ENCODE data around the gene GPR151.
"Not testable (repeated sequence)": the region's sequence is repeated elsewhere in the genome, so short reads cannot be mapped to it uniquely, and the experiment has no call there.

The GPR151 gene

GRCh38 chr5:146516151-146516475 lies at the start of gene GPR151:
TSS of gene GPR151 (minus strand) at chr5:146516190. CDS start at chr5:146516113, 77 bp downstream.
- H3K9ac ChIP-seq (ENCODE audit: low read length), result no peak within 1 kb of the TSS
- H3K4me1 ChIP-seq (ENCODE audit: control insufficient read depth, insufficient read depth, low read length), result no peaks in the 10 kb centered on the region
- H3K27me3 ChIP-seq (ENCODE audit: control insufficient read depth, insufficient read depth, low read length), result no peaks in the 10 kb centered on the region
- no peak within 1 kb of the TSS for H3K4me3 ChIP-seq (ENCODE audit: low read length)
- H3K27ac ChIP-seq (ENCODE audit: low read depth, low read length), result no peak within 1 kb of the TSS
- H3K36me3 ChIP-seq (ENCODE audit: control insufficient read depth, insufficient read depth, low read length), result no peaks in the 10 kb centered on the region

- no peaks in the 10 kb centered on the region for H3K27me3 ChIP-seq (ENCODE audit: control insufficient read depth, insufficient read depth, low read length)
- H3K4me1 ChIP-seq (ENCODE audit: control insufficient read depth, insufficient read depth, low read length), result no peaks in the 10 kb centered on the region
- no peak overlapping the region for H3K27ac ChIP-seq (ENCODE audit: low read depth, low read length)
- H3K36me3 ChIP-seq (ENCODE audit: control insufficient read depth, insufficient read depth, low read length), result no peaks in the 10 kb centered on the region
- no peak overlapping the region for H3K4me3 ChIP-seq (ENCODE audit: low read length)
- no peak overlapping the region for H3K9ac ChIP-seq (ENCODE audit: low read length)
These were observed 48.2 kb upstream of the GPR151 start for GRCh38 chr5:146564007-146564762.

- Histone ChIP-seq H3K36me3 (ENCODE audit: control insufficient read depth, insufficient read depth, low read length) (no peaks in the 10 kb centered on the region), H3K4me1 (ENCODE audit: control insufficient read depth, insufficient read depth, low read length) (no peaks in the 10 kb centered on the region), H3K9ac (ENCODE audit: low read length) (no peak overlapping the region), H3K4me3 (ENCODE audit: low read length) (no peak overlapping the region), H3K27me3 (ENCODE audit: control insufficient read depth, insufficient read depth, low read length) (no peaks in the 10 kb centered on the region), H3K27ac (ENCODE audit: low read depth, low read length) (no peak overlapping the region)
These were observed 46.5 kb upstream of the GPR151 start for GRCh38 chr5:146562461-146562860.

- H3K4me1 ChIP-seq (ENCODE audit: control insufficient read depth, insufficient read depth, low read length), result no peaks in the 10 kb centered on the region
- no peak overlapping the region for H3K9ac ChIP-seq (ENCODE audit: low read length)
- H3K4me3 ChIP-seq (ENCODE audit: low read length), result no peak overlapping the region
- H3K27me3 ChIP-seq (ENCODE audit: control insufficient read depth, insufficient read depth, low read length), result no peaks in the 10 kb centered on the region
- no peaks in the 10 kb centered on the region for H3K36me3 ChIP-seq (ENCODE audit: control insufficient read depth, insufficient read depth, low read length)
- H3K27ac ChIP-seq (ENCODE audit: low read depth, low read length), result no peak overlapping the region
These were observed 45.7 kb upstream of the GPR151 start for GRCh38 chr5:146561711-146562110.

DNA sequence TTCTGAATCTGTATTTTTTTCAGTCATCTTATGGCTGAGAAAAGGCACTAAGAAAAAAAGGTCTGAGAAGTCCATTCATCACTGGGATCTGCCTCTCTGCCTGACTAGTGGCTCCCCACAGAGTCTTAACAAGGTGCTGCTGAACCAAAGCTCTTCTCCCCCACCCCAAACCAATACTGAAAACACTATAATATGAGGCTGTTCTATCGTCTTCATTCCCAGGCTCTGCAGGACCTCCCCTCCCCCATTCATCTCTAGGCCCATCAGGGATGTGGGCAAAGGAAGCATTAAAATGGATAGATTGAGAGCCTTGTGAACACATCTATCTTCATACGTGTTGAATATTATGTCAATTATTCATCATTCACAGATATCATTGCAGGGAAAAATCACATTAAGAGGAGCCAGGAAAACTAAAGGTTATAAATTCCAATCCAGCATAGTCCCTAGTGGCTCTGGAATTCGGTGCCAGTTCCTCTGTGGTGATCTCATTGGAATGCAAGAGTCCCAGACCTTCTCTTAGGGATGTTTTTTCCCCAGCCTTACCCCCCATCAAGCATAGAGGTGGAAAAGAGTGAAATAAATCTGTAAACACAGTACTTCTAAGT lies 44.3 kb upstream of the GPR151 start:
- Histone ChIP-seq H3K27me3 (ENCODE audit: control insufficient read depth, insufficient read depth, low read length) (no peaks in the 10 kb centered on the region), H3K27ac (ENCODE audit: low read depth, low read length) (no peak overlapping the region), H3K36me3 (ENCODE audit: control insufficient read depth, insufficient read depth, low read length) (no peaks in the 10 kb centered on the region), H3K9ac (ENCODE audit: low read length) (no peak overlapping the region), H3K4me3 (ENCODE audit: low read length) (no peak overlapping the region), H3K4me1 (ENCODE audit: control insufficient read depth, insufficient read depth, low read length) (no peaks in the 10 kb centered on the region)

- H3K4me1 ChIP-seq (ENCODE audit: control insufficient read depth, insufficient read depth, low read length); H3K36me3 ChIP-seq (ENCODE audit: control insufficient read depth, insufficient read depth, low read length); H3K27ac ChIP-seq (ENCODE audit: low read depth, low read length); H3K4me3 ChIP-seq (ENCODE audit: low read length); H3K9ac ChIP-seq (ENCODE audit: low read length); H3K27me3 ChIP-seq (ENCODE audit: control insufficient read depth, insufficient read depth, low read length): not testable (repeated sequence)
These were observed 40.9 kb upstream of the GPR151 start for GRCh38 chr5:146556884-146557283.

DNA sequence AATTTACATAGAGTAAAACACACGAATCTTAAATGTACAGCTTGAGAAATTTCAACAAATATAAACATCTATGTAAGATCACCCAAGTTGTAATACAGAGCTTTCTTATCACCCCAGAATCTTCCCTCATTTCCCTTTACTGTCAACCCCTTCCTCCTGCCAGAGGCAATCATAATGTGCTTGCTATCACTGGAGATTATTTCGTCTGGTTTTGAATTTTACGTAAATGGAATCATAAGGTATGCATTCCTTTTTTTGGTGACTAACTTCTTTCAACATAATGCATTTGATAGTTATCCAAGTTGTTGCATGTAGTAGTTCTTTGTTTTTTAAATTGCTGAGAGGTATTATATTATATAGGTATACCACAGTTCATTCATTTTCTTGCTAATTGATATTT lies 37.5 kb upstream of the GPR151 start:
- H3K4me1 ChIP-seq (ENCODE audit: control insufficient read depth, insufficient read depth, low read length), result no peaks in the 10 kb centered on the region
- no peak overlapping the region for H3K9ac ChIP-seq (ENCODE audit: low read length)
- H3K27ac ChIP-seq (ENCODE audit: low read depth, low read length), result no peak overlapping the region
- no peak overlapping the region for H3K4me3 ChIP-seq (ENCODE audit: low read length)
- no peaks in the 10 kb centered on the region for H3K36me3 ChIP-seq (ENCODE audit: control insufficient read depth, insufficient read depth, low read length)
- H3K27me3 ChIP-seq (ENCODE audit: control insufficient read depth, insufficient read depth, low read length), result no peaks in the 10 kb centered on the region

DNA sequence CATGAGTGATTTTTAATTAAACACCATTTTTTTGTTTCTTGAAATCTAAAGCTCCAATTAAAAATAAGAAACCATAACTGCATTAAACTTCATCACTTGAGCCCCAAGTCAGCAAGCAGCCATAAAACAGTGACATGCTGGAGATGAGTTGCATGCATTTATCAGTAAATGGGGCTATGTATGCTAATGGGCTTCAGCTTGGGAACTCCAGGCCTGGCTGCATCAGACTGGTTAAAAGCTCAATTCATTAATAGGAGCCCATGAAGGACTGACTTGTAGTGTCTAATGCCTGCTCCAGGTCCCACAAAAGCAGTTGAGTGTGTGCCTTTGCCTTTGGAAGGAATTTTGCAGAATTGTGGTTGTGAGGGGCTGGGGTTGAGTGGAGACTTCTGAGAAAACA lies 33.6 kb upstream of the GPR151 start:
- H3K4me1 ChIP-seq (ENCODE audit: control insufficient read depth, insufficient read depth, low read length), result no peaks in the 10 kb centered on the region
- H3K27me3 ChIP-seq (ENCODE audit: control insufficient read depth, insufficient read depth, low read length), result no peaks in the 10 kb centered on the region
- no peak overlapping the region for H3K4me3 ChIP-seq (ENCODE audit: low read length)
- H3K27ac ChIP-seq (ENCODE audit: low read depth, low read length), result no peak overlapping the region
- H3K9ac ChIP-seq (ENCODE audit: low read length), result no peak overlapping the region
- H3K36me3 ChIP-seq (ENCODE audit: control insufficient read depth, insufficient read depth, low read length), result no peaks in the 10 kb centered on the region

DNA sequence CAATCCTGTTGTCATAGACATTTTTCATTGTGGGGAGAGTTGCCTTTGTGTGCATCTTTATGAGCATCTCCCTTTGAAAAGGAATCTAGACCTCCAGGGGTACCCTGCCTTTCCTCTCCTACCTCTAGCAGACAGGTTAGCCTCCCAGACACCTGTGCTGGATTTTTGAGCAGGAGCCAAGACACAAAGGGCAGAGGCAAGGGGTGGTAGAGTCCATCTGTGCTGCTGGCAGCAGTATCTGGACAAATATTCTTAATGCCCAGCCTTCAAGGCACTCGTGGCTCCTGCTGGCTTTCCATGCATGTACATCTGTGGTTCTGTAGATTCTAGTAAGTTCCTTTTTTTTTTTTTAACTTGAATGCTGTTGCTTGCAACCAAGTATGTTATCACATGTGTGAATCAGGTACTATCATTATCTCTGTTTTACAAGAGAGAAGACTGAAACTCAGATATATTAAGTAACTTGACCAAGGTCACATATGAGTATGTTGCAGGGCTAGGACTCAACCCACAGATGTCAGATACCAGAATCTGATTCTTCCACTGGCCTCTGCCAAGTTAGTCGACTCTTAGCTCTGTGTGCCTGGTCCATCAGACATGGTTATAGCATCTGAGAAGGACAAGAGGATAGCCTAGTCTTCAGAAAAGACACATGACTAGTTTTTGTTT lies 32.9 kb upstream of the GPR151 start:
- Histone ChIP-seq H3K27ac (ENCODE audit: low read depth, low read length) (no peak overlapping the region), H3K4me1 (ENCODE audit: control insufficient read depth, insufficient read depth, low read length) (no peaks in the 10 kb centered on the region), H3K9ac (ENCODE audit: low read length) (no peak overlapping the region), H3K27me3 (ENCODE audit: control insufficient read depth, insufficient read depth, low read length) (no peaks in the 10 kb centered on the region), H3K36me3 (ENCODE audit: control insufficient read depth, insufficient read depth, low read length) (no peaks in the 10 kb centered on the region), H3K4me3 (ENCODE audit: low read length) (no peak overlapping the region)

- Histone ChIP-seq H3K4me1 (ENCODE audit: control insufficient read depth, insufficient read depth, low read length) (no peaks in the 10 kb centered on the region), H3K4me3 (ENCODE audit: low read length) (no peak overlapping the region), H3K36me3 (ENCODE audit: control insufficient read depth, insufficient read depth, low read length) (no peaks in the 10 kb centered on the region), H3K9ac (ENCODE audit: low read length) (no peak overlapping the region), H3K27me3 (ENCODE audit: control insufficient read depth, insufficient read depth, low read length) (no peaks in the 10 kb centered on the region), H3K27ac (ENCODE audit: low read depth, low read length) (no peak overlapping the region)
These were observed 28.2 kb upstream of the GPR151 start for GRCh38 chr5:146544232-146544631.

DNA sequence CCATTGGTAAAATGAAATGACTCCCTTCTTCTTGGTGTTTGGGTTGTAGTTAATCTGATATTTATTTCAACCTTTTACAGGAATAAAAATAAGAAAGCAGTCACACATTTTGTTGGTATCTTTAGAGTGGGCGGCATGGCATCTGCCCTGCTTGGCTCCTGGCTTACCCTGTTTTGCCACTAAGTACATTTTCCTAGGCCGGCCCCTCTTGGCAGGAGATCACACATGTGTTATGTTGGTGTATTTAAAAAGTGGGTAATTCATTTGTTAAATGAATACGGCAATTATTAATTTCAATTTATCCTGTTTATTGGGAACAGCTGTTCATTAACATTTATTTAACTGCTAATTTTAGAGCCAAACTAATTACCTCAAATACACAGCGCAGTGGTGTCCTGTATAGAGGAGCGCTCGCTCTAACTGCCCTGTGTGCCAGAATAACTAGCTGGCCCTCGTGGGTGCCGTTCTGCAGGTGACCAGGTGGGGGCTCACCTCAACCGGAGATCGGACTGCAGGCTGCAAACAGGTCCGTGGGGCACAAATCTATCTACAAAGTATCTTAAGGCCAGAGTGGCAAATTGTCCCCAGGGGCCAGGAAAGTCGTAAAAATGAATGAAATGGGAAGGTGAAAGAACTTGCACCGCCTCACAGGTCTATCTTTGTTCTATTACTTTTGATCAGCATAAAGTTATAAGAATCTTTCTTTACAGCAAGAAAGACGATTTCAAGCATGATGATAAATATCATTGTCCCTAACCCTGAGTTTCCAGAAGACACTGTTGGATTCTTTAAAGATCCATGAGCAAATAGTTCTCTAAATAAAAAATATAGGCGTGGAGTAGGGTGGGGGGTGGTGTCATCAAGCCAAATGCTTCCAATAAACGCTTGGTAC lies 26.2 kb upstream of the GPR151 start:
- no peak overlapping the region for H3K4me3 ChIP-seq (ENCODE audit: low read length)
- no peaks in the 10 kb centered on the region for H3K27me3 ChIP-seq (ENCODE audit: control insufficient read depth, insufficient read depth, low read length)
- no peak overlapping the region for H3K9ac ChIP-seq (ENCODE audit: low read length)
- no peak overlapping the region for H3K27ac ChIP-seq (ENCODE audit: low read depth, low read length)
- H3K4me1 ChIP-seq (ENCODE audit: control insufficient read depth, insufficient read depth, low read length), result no peaks in the 10 kb centered on the region
- no peaks in the 10 kb centered on the region for H3K36me3 ChIP-seq (ENCODE audit: control insufficient read depth, insufficient read depth, low read length)

- H3K27me3 ChIP-seq (ENCODE audit: control insufficient read depth, insufficient read depth, low read length), result no peaks in the 10 kb centered on the region
- H3K36me3 ChIP-seq (ENCODE audit: control insufficient read depth, insufficient read depth, low read length), result no peaks in the 10 kb centered on the region
- no peak overlapping the region for H3K27ac ChIP-seq (ENCODE audit: low read depth, low read length)
- H3K4me1 ChIP-seq (ENCODE audit: control insufficient read depth, insufficient read depth, low read length), result no peaks in the 10 kb centered on the region
- H3K9ac ChIP-seq (ENCODE audit: low read length), result no peak overlapping the region
- no peak overlapping the region for H3K4me3 ChIP-seq (ENCODE audit: low read length)
These were observed 24.4 kb upstream of the GPR151 start for GRCh38 chr5:146540414-146540813.
